GM19324 (cell line): ENCODE results near the gene XPO1.
"Not testable (repeated sequence)": the region's sequence is repeated elsewhere in the genome, so short reads cannot be mapped to it uniquely, and the experiment has no call there.

ENCODE experiments used
- ATAC-seq: cut with Tn5 transposase; IDR thresholded peaks from one replicate; pipeline ENCODE4 v1.9.1; 2021; ENCODE audit warnings: mild to moderate bottlenecking, moderate library complexity; ENCODE audit not compliant: unreplicated experiment, low FRiP score

The XPO1 gene, protein sequence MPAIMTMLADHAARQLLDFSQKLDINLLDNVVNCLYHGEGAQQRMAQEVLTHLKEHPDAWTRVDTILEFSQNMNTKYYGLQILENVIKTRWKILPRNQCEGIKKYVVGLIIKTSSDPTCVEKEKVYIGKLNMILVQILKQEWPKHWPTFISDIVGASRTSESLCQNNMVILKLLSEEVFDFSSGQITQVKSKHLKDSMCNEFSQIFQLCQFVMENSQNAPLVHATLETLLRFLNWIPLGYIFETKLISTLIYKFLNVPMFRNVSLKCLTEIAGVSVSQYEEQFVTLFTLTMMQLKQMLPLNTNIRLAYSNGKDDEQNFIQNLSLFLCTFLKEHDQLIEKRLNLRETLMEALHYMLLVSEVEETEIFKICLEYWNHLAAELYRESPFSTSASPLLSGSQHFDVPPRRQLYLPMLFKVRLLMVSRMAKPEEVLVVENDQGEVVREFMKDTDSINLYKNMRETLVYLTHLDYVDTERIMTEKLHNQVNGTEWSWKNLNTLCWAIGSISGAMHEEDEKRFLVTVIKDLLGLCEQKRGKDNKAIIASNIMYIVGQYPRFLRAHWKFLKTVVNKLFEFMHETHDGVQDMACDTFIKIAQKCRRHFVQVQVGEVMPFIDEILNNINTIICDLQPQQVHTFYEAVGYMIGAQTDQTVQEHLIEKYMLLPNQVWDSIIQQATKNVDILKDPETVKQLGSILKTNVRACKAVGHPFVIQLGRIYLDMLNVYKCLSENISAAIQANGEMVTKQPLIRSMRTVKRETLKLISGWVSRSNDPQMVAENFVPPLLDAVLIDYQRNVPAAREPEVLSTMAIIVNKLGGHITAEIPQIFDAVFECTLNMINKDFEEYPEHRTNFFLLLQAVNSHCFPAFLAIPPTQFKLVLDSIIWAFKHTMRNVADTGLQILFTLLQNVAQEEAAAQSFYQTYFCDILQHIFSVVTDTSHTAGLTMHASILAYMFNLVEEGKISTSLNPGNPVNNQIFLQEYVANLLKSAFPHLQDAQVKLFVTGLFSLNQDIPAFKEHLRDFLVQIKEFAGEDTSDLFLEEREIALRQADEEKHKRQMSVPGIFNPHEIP (N-terminal part only)

DNA sequence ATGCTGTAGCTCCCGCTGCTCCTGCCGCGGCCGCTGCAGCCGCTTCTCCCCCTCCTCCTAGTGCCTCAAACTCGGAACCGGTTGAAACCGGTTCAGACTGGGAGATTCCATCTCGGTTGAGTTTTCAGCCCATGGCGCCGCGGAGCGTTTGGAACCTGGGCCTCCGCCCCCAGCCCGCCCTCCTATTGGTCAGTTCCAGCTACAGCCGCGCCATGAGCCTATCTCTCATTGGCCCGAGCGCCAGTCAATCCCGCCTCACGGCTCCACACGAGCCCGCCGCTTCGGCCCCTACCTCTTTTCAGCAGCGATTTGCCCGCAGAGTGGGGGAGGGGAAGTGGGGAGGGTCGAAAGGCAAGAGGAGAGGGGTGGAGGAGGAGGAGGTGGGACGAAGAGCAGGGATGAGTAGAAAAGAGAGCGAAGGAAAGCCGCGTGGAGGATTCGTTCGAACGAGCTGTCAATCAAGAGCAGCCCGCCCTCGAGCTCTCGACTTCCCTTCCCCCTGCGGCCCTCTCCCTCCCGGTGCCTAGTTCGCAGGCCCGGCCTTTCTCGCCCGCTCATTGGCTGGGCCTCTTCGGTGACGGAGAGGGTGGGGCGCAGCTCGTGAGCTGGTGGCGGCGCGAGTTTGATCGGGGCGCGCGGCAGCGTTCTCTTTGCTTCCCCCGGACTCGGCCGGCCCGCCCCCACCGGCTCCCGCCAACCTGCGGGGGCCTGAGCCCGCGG lies at the start of gene XPO1:
Gene XPO1, minus strand, starts transcription at position 157 of the 720 bp plus-strand sequence. CDS start 4,459 bp downstream, outside the sequence.
- ATAC-seq = peak; percentile 89

DNA sequence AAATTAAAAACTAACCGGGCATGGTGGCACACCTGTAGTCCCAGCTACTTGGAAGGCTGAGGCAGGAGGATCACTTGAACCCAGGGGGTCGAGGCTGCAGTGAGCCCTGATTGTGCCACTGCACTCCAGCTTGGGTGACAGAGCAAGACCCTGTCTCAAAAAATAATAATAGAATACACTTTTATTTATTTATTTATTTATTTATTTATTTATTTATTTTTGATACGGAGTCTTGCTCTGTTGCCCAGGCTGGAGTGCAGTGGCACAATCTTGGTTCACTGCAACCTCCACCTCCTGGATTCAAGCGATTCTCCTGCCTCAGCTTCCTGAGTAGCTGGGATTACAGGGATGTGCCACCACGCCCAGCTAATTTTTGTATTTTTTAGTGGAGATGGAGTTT lies 48.8 kb upstream of the XPO1 start:
- not testable (repeated sequence) for ATAC-seq

DNA sequence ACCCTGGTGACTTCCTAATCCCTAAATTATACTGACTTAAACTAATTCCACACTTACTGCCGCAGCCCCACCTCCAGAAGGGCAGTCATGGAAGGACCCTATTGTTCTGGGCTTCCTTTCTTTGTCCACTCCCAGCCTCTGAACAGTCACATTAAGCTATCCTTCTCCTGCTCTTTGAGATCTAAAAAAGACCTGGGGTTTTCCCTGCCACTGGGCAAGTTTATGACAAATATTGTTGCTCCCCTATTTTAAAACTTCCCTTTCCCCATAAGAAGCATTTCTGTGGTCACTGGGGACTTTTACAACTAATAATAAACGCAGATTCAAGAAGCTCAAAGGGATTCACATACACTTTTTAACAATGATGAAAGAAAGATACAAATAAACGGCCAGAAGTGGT lies 47.2 kb upstream of the XPO1 start:
- no peak for ATAC-seq

DNA sequence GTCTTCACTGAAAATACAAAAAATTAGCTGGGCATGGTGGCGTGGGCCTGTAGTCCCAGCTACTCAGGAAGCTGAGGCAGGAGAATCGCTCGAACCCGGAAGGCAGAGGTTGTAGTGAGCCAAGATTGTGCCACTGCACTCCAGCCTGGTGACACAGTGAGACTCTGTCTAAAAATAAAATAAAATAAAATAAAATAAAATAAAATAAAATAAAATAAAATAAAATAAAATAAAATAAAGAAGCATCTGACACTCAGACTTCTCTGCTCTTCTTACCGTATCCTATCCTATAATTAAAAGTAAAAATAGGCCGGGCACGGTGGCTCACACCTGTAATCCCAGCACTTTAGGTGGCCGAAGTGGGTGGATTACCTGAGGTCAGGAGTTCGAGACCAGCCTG lies 46.2 kb upstream of the XPO1 start:
- not testable (repeated sequence) for ATAC-seq

DNA sequence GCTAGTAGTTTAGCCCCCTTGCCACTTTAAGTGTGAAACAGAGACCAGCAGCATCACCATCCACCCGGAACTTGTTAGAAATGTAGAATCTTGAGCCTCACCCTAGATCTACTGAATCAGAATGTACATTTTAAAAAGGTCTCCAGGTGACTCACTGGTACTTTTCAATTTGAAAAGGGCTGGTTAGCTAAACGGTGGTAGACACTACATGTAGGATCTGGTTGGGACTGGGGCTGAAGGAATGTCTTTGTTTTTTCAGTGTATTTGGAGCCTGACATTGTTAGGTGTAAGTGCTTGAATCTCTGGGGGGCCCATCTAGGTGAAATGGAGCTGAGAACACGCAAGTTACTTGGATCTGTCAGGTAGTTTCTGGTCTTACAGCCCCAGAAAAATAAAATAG lies 44.0 kb upstream of the XPO1 start:
- ATAC-seq = no peak

DNA sequence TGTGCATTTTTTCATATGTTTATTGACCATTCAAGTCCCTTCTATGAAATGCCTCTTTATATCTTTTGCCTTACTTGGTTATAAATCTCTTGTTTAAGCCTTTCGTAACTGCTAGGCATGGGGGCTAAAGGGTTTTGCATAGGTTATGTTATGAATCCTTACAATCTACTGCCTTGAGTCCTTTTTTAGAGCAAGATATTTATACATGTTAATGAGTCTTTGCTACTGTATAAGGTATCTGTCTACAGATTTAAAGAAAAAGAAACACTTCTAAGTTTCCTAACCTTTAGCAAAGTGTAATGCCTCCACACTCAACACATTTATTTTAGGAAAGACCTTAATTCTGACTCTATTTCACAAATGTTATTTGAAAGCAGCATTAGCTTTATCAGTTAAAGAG lies 43.6 kb upstream of the XPO1 start:
- no peak for ATAC-seq

DNA sequence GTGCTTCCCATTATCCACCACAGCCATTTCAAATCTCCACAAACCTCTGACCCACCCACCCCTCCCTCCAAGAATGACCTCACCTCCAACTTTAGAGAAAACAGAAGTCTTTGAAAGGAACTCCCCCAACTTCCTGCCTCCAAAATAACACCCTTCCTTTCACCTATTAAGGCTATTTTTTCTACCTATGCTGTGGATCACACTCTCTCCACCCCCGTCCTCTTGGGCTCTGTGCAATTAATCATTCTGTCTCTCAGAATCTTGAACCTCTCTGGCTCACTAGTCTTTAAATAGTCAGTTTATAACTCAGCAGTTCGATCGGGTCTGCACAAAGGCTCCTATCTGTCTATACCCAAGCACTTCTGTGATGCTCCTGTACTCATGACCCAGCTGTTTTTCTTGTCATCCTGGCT lies 37.3 kb upstream of the XPO1 start:
- ATAC-seq = no peak

DNA sequence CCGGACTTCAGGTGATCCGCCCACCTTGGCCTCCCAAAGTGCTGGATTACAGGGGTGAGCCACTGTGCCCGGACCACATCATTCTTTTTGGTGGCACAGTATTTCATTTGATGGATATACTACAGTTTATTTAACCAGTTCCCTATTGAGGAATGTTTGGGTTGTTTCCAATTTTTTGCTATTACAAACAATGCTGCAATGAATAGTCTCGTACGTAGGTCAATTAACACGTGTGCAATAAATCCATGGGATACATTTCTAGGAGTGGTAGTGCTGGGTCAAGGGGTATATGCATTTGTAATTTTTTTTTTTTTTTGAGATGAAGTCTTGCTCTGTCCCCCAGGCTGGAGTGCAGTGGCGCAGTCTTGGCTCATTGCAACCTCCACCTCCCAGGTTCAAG lies 28.4 kb upstream of the XPO1 start:
- ATAC-seq = no peak

DNA sequence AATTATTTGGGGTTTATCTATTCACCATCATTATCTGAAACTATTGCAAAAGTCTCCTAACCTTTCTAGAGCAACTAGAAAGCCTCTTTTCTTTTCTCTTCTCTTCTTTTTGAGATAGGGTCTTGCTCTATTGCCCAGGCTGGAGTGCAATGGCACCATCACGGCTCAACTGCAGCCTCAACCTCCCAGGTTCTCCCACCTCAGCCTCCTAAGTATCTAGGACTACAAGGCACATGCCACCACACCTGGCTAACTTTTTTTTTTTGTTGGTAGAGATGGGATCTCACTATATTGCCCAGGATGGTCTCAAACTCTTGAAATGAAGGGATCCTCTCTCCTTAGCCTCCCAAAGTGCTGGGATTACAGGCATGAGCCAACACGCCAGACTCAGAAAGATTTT lies 24.5 kb upstream of the XPO1 start:
- no peak for ATAC-seq

DNA sequence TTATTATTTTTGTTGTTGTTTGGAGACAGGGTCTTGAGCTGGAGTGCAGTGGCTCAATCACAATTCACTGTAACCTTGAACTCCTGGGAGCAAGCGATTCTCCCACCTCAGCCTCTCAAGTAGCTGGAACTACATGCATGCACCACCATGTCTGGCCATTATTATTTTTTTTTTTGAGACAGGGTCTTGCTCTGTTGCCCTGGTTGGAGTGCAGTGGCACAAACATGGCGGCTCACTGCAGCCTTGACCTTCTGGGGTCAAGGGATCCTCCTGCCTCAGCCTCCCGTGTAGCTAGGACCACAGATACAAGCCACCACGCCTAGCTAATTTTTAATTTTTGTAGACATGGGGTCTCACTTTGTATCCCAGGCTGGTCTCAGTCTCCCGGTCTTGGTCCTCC lies 20.0 kb upstream of the XPO1 start:
- no peak for ATAC-seq

DNA sequence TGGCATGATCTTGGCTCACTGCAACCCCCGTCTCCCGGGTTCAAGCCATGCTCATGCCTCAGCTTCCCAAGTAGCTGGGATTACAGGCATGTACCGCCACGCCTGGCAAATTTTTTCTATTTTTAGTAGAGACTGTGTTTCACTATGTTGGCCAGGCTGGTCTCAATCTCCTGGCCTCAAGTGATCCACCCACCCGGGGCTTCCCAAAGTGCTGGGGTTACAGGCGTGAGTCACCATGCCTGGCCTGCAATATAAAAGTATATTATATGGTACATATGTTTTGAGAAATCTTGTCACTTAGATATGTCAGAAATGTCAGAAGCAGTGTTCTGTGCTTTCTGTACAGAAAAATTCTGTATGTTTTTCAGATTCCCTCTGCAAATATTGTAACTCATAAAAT lies 19.2 kb upstream of the XPO1 start:
- no peak for ATAC-seq

DNA sequence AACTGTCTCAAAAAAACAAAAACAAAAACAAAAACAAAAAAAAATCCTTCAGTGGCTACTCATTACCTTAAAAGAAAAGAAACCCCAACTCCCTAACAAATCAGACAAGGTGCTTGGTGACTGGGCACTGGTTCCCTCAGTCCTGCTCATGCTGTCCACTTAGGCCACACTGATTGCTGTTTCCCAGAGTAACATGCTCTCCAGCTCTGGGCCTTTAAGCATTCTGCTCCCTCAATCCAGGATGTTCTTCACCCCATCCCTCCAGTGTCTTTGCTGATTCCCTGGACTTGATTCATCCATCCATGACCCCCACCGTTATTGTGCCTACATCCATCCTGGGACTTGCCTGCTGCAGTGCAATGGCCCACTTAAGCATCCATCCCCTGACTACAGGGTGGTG lies 16.4 kb upstream of the XPO1 start:
- no peak for ATAC-seq

DNA sequence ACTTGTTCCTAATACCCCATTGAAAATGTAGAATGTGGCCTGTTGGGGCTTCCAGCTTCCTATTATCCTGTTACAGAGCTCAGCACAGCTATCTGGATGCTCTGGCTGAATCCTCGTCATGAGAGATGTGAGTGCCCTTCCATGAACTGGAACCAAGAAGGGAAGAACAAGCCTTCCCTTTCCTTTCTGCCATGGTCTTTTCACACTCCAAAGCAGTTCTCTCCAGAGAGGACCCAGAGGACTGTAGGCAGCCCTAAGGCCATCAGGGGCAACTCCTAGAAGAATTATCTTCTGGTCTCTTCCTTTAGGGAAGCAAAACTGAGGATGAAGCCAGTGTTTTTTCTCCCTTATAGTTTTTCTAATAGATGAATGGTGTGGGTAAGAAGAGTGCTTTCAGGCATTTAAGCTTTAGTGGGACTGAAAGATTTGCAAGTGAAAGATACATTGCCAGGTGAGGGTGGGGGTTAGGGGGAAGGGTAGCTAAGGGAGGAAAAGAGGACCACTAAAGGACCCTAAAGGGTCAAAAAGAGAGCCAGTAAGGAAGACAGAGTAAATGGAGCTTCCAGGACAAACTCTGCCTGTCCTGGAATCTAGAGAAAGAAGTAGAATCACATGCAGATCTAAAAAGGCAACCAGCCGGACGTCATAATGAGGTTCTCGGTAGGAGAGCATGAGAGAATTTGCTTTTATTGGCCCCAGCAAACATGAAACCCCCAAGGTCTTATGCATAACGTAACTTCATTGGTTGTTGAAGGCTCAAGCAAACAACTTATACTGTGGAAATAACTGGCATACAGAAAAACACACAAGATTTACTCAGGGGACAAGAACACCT lies 12.4 kb upstream of the XPO1 start:
- no peak for ATAC-seq

DNA sequence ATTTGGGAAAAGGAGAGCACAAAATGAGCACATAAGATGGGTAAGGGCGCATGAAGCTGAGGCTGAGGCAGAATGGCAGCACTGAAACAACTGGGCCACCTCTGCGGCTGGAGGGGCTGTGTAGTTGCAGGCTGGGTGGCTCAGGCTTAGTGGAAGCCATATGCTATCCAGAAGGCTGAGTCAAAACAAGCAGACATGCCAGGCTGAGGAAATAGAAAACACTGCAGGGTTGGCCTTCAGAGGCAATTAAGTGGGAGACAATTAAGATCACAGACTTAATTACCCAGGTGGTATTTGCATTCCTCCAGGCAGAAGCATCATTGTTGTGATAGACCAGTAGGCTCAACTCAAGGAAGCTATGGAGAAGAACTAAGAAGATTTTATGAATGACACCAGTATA lies 11.4 kb upstream of the XPO1 start:
- no peak for ATAC-seq

DNA sequence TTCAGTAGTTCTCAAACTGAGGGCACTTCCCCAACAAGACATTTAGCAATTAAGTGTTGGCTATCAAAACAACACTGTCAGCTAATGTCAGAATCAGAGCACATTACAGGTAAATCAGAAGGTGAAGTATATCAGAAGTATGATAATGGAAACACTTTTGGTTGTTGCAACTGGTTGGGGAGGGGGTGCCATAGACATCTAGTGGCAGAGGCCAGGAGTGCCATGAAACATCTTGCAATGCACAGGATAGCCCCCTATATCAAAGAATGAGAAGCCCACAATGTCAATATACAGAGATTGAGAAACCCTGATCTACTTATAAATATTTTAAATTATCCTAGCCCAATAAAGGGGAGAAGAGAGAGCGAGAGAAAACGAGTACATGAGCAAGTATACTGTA lies 4.9 kb upstream of the XPO1 start:
- ATAC-seq = no peak

DNA sequence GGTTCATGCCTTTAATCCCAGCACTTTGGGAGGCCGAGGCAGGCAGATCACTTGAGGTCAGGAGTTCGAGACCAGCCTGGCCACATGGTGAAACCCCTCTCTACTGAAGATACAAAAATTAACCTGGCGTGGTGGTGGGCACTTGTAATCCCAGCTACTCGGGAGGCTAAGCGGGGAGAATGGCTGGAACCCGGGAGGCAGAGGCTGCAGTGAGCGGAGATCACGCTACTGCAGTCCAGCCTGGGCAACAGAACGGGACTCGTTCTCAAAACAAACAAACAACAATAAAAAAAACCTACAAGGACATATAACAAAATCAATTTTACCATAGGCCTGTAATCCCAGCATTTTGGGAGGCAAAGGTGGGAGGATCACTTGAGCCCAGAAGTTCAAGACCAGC lies 2.0 kb upstream of the XPO1 start:
- ATAC-seq = not testable (repeated sequence)

DNA sequence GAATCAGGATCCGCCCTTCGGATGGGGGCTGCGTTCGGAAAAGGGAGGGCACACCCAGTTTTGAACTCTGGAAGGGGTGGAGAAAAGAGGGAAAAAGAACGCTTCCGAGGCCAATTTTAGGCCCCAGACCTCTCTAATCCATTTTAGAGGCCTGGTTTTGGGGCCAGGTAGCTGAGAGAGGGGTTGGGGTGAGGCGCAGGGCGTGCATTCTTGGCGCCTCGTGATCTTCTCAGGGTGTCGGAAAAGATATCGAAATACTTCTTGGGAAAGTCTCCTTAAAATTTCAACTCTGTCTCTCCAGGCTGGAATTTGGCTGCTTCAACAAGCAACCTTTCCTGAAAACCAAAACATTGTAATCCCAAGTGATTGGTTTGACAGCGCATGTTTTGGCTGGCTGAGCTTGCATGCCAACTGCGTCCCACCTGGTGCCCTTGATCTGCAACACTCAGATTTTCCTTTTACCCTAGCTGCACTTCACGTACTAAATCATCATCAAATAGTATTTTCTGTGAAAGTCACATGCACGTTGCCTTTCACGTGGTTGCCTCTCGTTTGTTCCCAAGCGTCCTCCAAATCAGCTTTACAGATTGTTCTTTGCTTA lies 864 bp upstream of the XPO1 start:
- no peak for ATAC-seq

DNA sequence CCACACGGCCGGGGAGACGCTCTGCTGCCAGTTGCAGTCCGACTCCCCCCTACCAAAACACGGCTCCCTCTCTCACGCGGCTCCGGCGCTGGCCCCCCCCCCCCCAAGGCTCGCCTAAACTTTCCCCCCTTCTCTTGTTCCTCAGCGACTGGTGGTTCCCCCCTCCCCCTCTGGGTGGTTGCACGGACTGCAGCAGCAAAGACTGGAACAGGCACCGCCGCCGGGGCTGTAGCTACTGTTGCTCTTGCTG lies 281 bp downstream of the XPO1 start:
- ATAC-seq = no peak

DNA sequence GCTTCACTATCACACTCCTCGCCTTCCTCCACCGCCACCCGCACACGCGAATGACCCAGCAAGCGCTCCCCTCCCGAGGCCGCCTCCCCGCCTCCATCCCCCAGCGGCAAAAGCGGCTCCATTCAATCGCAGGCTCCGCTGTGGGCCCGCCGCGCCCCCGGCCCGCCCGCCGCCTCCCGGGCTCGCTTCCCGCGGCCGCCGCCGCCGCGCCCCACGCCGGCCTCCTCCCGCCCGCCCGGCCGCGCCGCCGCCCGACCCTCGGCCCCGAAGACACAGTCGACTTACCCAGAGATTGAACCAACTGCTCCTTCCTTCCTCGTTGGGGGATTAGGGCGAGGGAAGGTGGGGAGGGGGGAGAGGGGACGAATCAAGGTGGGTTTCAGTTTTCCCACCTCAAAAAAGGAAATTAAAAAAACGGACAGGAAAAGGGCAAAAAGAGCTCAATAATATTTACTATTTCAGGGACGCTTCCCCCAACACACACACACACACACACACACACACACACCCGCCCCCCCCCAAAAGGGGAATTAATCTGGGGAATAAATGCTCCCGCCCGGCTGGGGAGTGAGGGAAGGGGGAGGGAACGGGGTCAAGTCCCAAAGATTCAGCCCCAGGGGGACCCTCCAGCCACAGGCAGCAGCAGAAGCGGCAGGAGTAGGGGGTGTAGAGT lies 743 bp downstream of the XPO1 start:
- no peak for ATAC-seq
